Thyroid gland (tissue), 4 donors: ENCODE data around the gene SLC1A5.

Source experiments
- CTCF ChIP-seq, 6 experiments: fragments of 200-600 bp in 3 of 6; fragments of 450-650 bp in 3 of 6; sonication (generic) in 3 of 6; IDR thresholded peaks; one replicate each; pipeline ENCODE4 v1.5.1; 2016 to 2019; ENCODE audit warnings: antibody characterized with exemption in 6 of 6, mild to moderate bottlenecking in 2 of 6, inconsistent platforms in 1 of 6, moderate library complexity in 1 of 6
- POLR2A ChIP-seq, 2 donors: fragments of 450-650 bp; IDR thresholded peaks; one replicate each; pipeline ENCODE4 v1.6.1; 2017; ENCODE audit warnings: antibody characterized with exemption in 2 of 2, mild to moderate bottlenecking in 2 of 2, moderate library complexity in 1 of 2

- TF ChIP-seq POLR2A (IDR thresholded peaks at IDR 0.05), result no peak
- no peak for TF ChIP-seq CTCF (IDR thresholded peaks at IDR 0.05)
These were observed 45.7 kb upstream of the SLC1A5 start for GRCh38 chr19:46834121-46834520.
